ENCODE measurements around the gene MSN.

DNA sequence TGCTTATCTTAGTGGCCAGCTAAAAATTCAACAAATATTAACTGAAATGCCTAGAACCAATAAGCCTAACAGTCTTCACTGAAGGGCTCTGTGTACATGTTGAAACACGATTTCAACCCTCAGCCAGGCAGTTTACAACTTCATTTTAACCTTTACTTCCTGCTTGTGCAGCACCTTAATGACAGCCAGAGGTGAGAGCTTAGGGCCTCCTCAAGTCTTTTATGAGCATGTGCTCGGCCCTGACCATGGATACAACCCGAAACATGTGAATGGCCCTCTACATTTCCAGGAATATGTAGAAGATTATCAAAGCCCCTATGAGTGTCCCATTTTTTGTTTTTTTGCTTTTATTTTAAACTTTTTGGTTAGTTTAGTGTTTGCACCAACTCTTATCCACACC is 88.3 kb downstream of the MSN start:
- no peak for TF ChIP-seq CTCF (IDR thresholded peaks at IDR 0.05; ENCODE audit: poor library complexity, severe bottlenecking)
- TF ChIP-seq EZH2 (IDR thresholded peaks at IDR 0.05; ENCODE audit: borderline replicate concordance, insufficient read depth, low read length, poor library complexity, severe bottlenecking), result no peak
- TF ChIP-seq TAF1 (IDR thresholded peaks at IDR 0.05; ENCODE audit: low read depth), result no peak
- TF ChIP-seq, protein P1, sequence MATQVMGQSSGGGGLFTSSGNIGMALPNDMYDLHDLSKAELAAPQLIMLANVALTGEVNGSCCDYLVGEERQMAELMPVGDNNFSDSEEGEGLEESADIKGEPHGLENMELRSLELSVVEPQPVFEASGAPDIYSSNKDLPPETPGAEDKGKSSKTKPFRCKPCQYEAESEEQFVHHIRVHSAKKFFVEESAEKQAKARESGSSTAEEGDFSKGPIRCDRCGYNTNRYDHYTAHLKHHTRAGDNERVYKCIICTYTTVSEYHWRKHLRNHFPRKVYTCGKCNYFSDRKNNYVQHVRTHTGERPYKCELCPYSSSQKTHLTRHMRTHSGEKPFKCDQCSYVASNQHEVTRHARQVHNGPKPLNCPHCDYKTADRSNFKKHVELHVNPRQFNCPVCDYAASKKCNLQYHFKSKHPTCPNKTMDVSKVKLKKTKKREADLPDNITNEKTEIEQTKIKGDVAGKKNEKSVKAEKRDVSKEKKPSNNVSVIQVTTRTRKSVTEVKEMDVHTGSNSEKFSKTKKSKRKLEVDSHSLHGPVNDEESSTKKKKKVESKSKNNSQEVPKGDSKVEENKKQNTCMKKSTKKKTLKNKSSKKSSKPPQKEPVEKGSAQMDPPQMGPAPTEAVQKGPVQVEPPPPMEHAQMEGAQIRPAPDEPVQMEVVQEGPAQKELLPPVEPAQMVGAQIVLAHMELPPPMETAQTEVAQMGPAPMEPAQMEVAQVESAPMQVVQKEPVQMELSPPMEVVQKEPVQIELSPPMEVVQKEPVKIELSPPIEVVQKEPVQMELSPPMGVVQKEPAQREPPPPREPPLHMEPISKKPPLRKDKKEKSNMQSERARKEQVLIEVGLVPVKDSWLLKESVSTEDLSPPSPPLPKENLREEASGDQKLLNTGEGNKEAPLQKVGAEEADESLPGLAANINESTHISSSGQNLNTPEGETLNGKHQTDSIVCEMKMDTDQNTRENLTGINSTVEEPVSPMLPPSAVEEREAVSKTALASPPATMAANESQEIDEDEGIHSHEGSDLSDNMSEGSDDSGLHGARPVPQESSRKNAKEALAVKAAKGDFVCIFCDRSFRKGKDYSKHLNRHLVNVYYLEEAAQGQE (IDR thresholded peaks at IDR 0.05; ENCODE audit: borderline replicate concordance), result no peak
- TF ChIP-seq EP300 (conservative IDR thresholded peaks at IDR 0.05; ENCODE audit: poor library complexity, severe bottlenecking), result no peak
- no peak for TF ChIP-seq POLR2AphosphoS5 (IDR thresholded peaks at IDR 0.05)
